HCT116 (cell line): ENCODE results near the gene CACNA1C. TPM values are rescaled to one million over a fixed set of nuclear protein-coding genes. Genes with fewer than 3 reads are reported as not detected.

ENCODE experiments used
- ATAC-seq: fragments of 200-7000 bp; cut with Tn5 transposase; 2 replicates; pipeline ENCODE4 v1.9.1; 2020; ENCODE audit warnings: mild to moderate bottlenecking, moderate library complexity
- BruUV-seq: library from RNA; stranded (reverse); fragments of 400-500 nt; replicated peaks from 2 replicates; lab custom pipeline; 2021; lab: Mats Ljungman, UMichigan
- CTCF ChIA-PET: fragments of 300-600 bp; sonication (Branson Sonifier 250); formaldehyde crosslinking; loops from one replicate; lab custom pipeline; 2021; ENCODE audit warnings: antibody characterized with exemption; lab: Charles Lee
- POLR2A ChIA-PET: fragments of 300-600, 350-600 bp; sonication (Branson Sonifier 250); formaldehyde crosslinking; loops from one replicate; lab custom pipeline; 2021; ENCODE audit warnings: antibody characterized with exemption; lab: Charles Lee
- RAD21 ChIA-PET, 2 experiments: fragments of 300-600 bp; sonication (Branson Sonifier 250); formaldehyde crosslinking; loops; one replicate each; lab custom pipeline; 2023; ENCODE audit warnings: low total read pairs in 2 of 2; ENCODE audit not compliant: uncharacterized antibody in 2 of 2, unreplicated experiment in 2 of 2, low non-redundant PET in 1 of 2; lab: Charles Lee
- DNase-seq: peaks from one replicate; pipeline ENCODE4 v3.0.0-alpha.2; 2010; ENCODE audit warnings: low read depth, low spot score
- H2AFZ ChIP-seq: fragments of 200-600 bp; shearing (Covaris generic), sonication (generic); 2 replicates; pipeline ENCODE4 v1.6.1; 2017; ENCODE audit warnings: low read depth, mixed run types, mixed read lengths, antibody characterized with exemption, low read length; ENCODE audit not compliant: poor library complexity, severe bottlenecking
- H3K27ac ChIP-seq: 2 replicates; pipeline ENCODE4 v1.5.1; 2012; ENCODE audit warnings: low read depth, low read length
- H3K27me3 ChIP-seq: fragments of 200-600 bp; sonication (generic); 2 replicates; pipeline ENCODE4 v1.6.1; 2016; ENCODE audit warnings: mixed run types, low read length, mixed read lengths; ENCODE audit not compliant: insufficient read depth
- H3K36me3 ChIP-seq, 2 experiments: fragments of 200-500 bp in 1 of 2; fragments of 200-600 bp in 1 of 2; sonication (Bioruptor generic) in 1 of 2; sonication (generic) in 1 of 2; 2 replicates each; pipeline versions ENCODE4 v1.5.1 to v1.6.1; 2014 to 2016; ENCODE audit warnings: low read length in 2 of 2, inconsistent platforms in 1 of 2, mixed read lengths in 1 of 2, mixed run types in 1 of 2; ENCODE audit not compliant: insufficient read depth in 2 of 2, control insufficient read depth in 1 of 2
- H3K4me1 ChIP-seq, 2 experiments: fragments of 200-600 bp in 1 of 2; sonication (generic) in 1 of 2; 2 replicates each; pipeline versions ENCODE4 v1.5.1 to v1.6.1; 2012 to 2017; ENCODE audit warnings: low read length in 2 of 2, inconsistent platforms in 1 of 2, mild to moderate bottlenecking in 1 of 2, mixed read lengths in 1 of 2, mixed run types in 1 of 2, moderate library complexity in 1 of 2; ENCODE audit not compliant: insufficient read depth in 2 of 2, control insufficient read depth in 1 of 2
- H3K4me2 ChIP-seq: fragments of 200-600 bp; sonication (generic); 2 replicates; pipeline ENCODE4 v1.6.1; 2017; ENCODE audit warnings: mixed run types, low read length, mixed read lengths
- H3K4me3 ChIP-seq, 2 experiments: fragments of 200-600 bp in 1 of 2; sonication (generic) in 1 of 2; replicated peaks in 1 of 2; 2 replicates each; pipeline ENCODE4 v1.5.1; 2011 to 2016; ENCODE audit warnings: low read length in 2 of 2, control low read depth in 1 of 2, low read depth in 1 of 2, mild to moderate bottlenecking in 1 of 2, mixed read lengths in 1 of 2, mixed run types in 1 of 2
- H3K79me2 ChIP-seq: fragments of 200-600 bp; sonication (generic); 2 replicates; pipeline ENCODE4 v1.6.1; 2017; ENCODE audit warnings: mild to moderate bottlenecking, mixed run types, low read length, moderate library complexity, mixed read lengths; ENCODE audit not compliant: insufficient read depth
- H3K9ac ChIP-seq: fragments of 200-600 bp; sonication (generic); 2 replicates; pipeline ENCODE4 v1.6.1; 2016; ENCODE audit warnings: low read length, mixed read lengths
- H3K9me2 ChIP-seq: fragments of 200-600 bp; sonication (generic), shearing (Covaris generic); 2 replicates; pipeline ENCODE4 v1.6.1; 2017; ENCODE audit warnings: mixed run types, mild to moderate bottlenecking, moderate library complexity; ENCODE audit not compliant: insufficient read depth
- H3K9me3 ChIP-seq, 2 experiments: fragments of 200-500 bp in 1 of 2; fragments of 200-600 bp in 1 of 2; sonication (Bioruptor generic) in 1 of 2; sonication (generic) in 1 of 2; 2 replicates each; pipeline ENCODE4 v1.6.1; 2014 to 2017; ENCODE audit warnings: low read length in 2 of 2, mixed read lengths in 2 of 2, inconsistent platforms in 1 of 2, low read depth in 1 of 2, mild to moderate bottlenecking in 1 of 2, mixed run types in 1 of 2, moderate library complexity in 1 of 2; ENCODE audit not compliant: control insufficient read depth in 1 of 2, insufficient read depth in 1 of 2
- H4K20me1 ChIP-seq: fragments of 200-600 bp; sonication (generic), shearing (Covaris generic); 2 replicates; pipeline ENCODE4 v1.6.1; 2017; ENCODE audit warnings: mixed run types, mild to moderate bottlenecking, moderate library complexity; ENCODE audit not compliant: insufficient read depth
- CEBPB ChIP-seq: IDR thresholded peaks from 2 replicates; pipeline ENCODE4 v1.6.1; 2012; ENCODE audit warnings: low read depth
- EGR1 ChIP-seq: IDR thresholded peaks from 2 replicates; pipeline ENCODE4 v1.6.1; 2012; ENCODE audit warnings: low read depth
- ELF1 ChIP-seq: IDR thresholded peaks from 2 replicates; pipeline ENCODE4 v1.6.1; 2012; ENCODE audit warnings: low read depth, borderline replicate concordance
- EZH2 ChIP-seq: fragments of 200-600 bp; sonication (generic); IDR thresholded peaks from 2 replicates; pipeline ENCODE4 v1.6.1; 2017; ENCODE audit warnings: antibody characterized with exemption, mixed run types
- FOSL1 ChIP-seq: IDR thresholded peaks from 2 replicates; pipeline ENCODE4 v1.6.1; 2012; ENCODE audit warnings: low read depth
- POLR2AphosphoS5 ChIP-seq: IDR thresholded peaks from 2 replicates; pipeline ENCODE4 v1.6.1; 2011; ENCODE audit warnings: mild to moderate bottlenecking, low read depth, low read length, moderate library complexity
- RAD21 ChIP-seq: IDR thresholded peaks from 2 replicates; pipeline ENCODE4 v1.6.1; 2012; ENCODE audit warnings: low read depth, mild to moderate bottlenecking
- SIN3A ChIP-seq: IDR thresholded peaks from 2 replicates; pipeline ENCODE4 v1.6.1; 2012; ENCODE audit warnings: low read depth
- SRF ChIP-seq: IDR thresholded peaks from 2 replicates; pipeline ENCODE4 v1.6.1; 2012; ENCODE audit warnings: low read depth
- TCF7L2 ChIP-seq: IDR thresholded peaks from 2 replicates; pipeline ENCODE4 v1.7.0; 2011; ENCODE audit warnings: borderline replicate concordance, inconsistent platforms; ENCODE audit not compliant: insufficient read depth, insufficient read length; ENCODE audit errors: extremely low read depth
- YY1 ChIP-seq: IDR thresholded peaks from 2 replicates; pipeline ENCODE4 v1.6.1; 2011; ENCODE audit warnings: low read length, low read depth, moderate library complexity, mild to moderate bottlenecking; ENCODE audit not compliant: insufficient replicate concordance; ENCODE audit errors: extremely low read depth
- ZFX ChIP-seq: fragments of 450-650 bp; IDR thresholded peaks from 2 replicates; pipeline ENCODE4 v1.6.1; 2017
- ZNF274 ChIP-seq: fragments of 200-500 bp; sonication (Bioruptor generic); IDR thresholded peaks from 2 replicates; pipeline ENCODE4 v1.6.1; 2014; ENCODE audit warnings: mild to moderate bottlenecking, low read depth, low read length, inconsistent platforms
- intact Hi-C: fragments of 100-400 bp; cut with micrococcal nuclease; formaldehyde crosslinking; loops from 2 replicates; pipeline ENCODE4 v1.10.0; 2022
- total RNA-seq: library from RNA; stranded (reverse); gene quantifications from one replicate; pipeline ENCODE4 v1.2.1, GENCODE V29; 2021; ENCODE audit not compliant: unreplicated experiment
- TF ChIP-seq, protein P1 (sequence below): IDR thresholded peaks from 2 replicates; pipeline ENCODE4 v1.6.1; 2012
- TF ChIP-seq, protein P2 (sequence below), 3 experiments: fragments of 200-600 bp in 1 of 3; sonication (generic) in 1 of 3; IDR thresholded peaks in 2 of 3; conservative IDR thresholded peaks in 1 of 3; 2 replicates each; pipeline ENCODE4 v1.5.1; 2012 to 2017; ENCODE audit warnings: low read depth in 2 of 3, low read length in 2 of 3, antibody characterized with exemption in 1 of 3, borderline replicate concordance in 1 of 3, control low read depth in 1 of 3, mild to moderate bottlenecking in 1 of 3, mixed read lengths in 1 of 3, mixed run types in 1 of 3, moderate library complexity in 1 of 3; ENCODE audit not compliant: insufficient read depth in 1 of 3
- TF ChIP-seq, protein P3 (sequence below): IDR thresholded peaks from 2 replicates; pipeline ENCODE4 v1.6.1; 2011; ENCODE audit warnings: mild to moderate bottlenecking, low read length, moderate library complexity; ENCODE audit not compliant: insufficient replicate concordance; ENCODE audit errors: extremely low read depth
- TF ChIP-seq, protein P4 (sequence below): IDR thresholded peaks from 2 replicates; pipeline ENCODE4 v1.6.1; 2012

CACNA1C gene
- total RNA-seq, 1 experiment from 2014 or later: 0.05 TPM

DNA sequence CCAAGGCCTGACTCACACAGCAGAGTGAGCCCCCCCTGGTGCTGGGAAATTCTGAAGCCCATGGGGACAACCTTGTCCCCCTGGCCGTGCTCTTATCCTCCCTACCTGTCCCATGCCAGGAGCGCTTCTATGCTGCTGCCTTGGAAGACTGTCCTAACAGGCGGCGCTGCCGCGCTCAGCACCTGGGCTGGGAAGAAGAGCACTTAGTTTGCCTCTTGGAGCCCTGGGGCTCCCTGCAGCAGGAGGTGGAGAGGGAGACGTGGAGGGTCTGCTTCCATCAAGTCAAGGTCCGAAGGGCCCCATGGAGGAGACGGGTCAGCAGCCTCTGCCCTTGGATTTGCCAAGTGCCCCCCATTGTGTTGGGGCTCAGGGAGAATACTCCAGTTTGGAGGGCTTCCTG lies 300.5 kb downstream of the CACNA1C start (continued):
- TF ChIP-seq YY1: no peak
- TF ChIP-seq FOSL1: no peak
- TF ChIP-seq, protein P1, sequence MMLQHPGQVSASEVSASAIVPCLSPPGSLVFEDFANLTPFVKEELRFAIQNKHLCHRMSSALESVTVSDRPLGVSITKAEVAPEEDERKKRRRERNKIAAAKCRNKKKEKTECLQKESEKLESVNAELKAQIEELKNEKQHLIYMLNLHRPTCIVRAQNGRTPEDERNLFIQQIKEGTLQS: no peak
- TF ChIP-seq TCF7L2: no peak
- TF ChIP-seq ZFX: no peak
- TF ChIP-seq CEBPB: no peak
- TF ChIP-seq POLR2AphosphoS5: no peak

DNA sequence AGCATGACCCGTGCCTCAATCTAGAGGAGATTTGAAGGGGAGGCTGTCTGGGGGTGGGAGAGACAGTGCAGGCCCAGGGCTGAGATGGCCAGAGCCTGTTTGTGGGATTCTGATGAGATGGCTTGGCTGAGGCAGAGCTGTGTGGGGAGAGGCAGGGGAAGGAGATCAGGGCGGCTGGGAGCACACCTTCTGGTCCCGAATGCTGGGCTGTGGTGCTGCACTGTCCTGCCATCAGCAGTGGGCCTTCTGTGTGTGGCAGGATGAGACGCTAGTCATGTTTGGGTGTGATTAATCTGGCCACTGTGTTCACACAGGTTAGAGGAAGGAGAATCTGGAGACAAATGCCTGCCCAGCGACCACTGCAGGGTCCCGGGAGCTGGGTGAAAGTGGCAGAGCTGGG lies 300.9 kb downstream of the CACNA1C start:
- no peak for TF ChIP-seq SRF
- TF ChIP-seq, protein P2, sequence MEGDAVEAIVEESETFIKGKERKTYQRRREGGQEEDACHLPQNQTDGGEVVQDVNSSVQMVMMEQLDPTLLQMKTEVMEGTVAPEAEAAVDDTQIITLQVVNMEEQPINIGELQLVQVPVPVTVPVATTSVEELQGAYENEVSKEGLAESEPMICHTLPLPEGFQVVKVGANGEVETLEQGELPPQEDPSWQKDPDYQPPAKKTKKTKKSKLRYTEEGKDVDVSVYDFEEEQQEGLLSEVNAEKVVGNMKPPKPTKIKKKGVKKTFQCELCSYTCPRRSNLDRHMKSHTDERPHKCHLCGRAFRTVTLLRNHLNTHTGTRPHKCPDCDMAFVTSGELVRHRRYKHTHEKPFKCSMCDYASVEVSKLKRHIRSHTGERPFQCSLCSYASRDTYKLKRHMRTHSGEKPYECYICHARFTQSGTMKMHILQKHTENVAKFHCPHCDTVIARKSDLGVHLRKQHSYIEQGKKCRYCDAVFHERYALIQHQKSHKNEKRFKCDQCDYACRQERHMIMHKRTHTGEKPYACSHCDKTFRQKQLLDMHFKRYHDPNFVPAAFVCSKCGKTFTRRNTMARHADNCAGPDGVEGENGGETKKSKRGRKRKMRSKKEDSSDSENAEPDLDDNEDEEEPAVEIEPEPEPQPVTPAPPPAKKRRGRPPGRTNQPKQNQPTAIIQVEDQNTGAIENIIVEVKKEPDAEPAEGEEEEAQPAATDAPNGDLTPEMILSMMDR (IDR thresholded peaks at IDR 0.05 in 2 of 3, conservative IDR thresholded peaks at IDR 0.05 in 1 of 3; ENCODE audit: borderline replicate concordance in 1 of 3, insufficient read depth in 1 of 3, low read depth in 2 of 3, low read length in 2 of 3): no peak
- TF ChIP-seq ZNF274: no peak
- TF ChIP-seq, protein P3, sequence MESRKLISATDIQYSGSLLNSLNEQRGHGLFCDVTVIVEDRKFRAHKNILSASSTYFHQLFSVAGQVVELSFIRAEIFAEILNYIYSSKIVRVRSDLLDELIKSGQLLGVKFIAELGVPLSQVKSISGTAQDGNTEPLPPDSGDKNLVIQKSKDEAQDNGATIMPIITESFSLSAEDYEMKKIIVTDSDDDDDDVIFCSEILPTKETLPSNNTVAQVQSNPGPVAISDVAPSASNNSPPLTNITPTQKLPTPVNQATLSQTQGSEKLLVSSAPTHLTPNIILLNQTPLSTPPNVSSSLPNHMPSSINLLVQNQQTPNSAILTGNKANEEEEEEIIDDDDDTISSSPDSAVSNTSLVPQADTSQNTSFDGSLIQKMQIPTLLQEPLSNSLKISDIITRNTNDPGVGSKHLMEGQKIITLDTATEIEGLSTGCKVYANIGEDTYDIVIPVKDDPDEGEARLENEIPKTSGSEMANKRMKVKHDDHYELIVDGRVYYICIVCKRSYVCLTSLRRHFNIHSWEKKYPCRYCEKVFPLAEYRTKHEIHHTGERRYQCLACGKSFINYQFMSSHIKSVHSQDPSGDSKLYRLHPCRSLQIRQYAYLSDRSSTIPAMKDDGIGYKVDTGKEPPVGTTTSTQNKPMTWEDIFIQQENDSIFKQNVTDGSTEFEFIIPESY: no peak
- no peak for TF ChIP-seq EZH2
- TF ChIP-seq FOSL1: no peak
- TF ChIP-seq, protein P4, sequence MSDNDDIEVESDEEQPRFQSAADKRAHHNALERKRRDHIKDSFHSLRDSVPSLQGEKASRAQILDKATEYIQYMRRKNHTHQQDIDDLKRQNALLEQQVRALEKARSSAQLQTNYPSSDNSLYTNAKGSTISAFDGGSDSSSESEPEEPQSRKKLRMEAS: no peak
- TF ChIP-seq EGR1: no peak
- TF ChIP-seq RAD21: no peak
- TF ChIP-seq SIN3A: no peak
- no peak for TF ChIP-seq TCF7L2
- TF ChIP-seq ELF1: no peak
- Histone ChIP-seq H3K79me2 (no peaks in the 10 kb centered on the region), H3K4me1 (no peaks in the 10 kb centered on the region), H3K9ac (no peak overlapping the region), H3K9me2 (no peaks in the 10 kb centered on the region), H3K4me2 (no peak overlapping the region), H3K27ac (no peak overlapping the region), H4K20me1 (no peaks in the 10 kb centered on the region), H3K4me3 (no peak overlapping the region), H2AFZ (no peak overlapping the region), H3K27me3 (no peaks in the 10 kb centered on the region; the same call in 1 of the 2 replicates), H3K36me3 (no peaks in the 10 kb centered on the region), H3K9me3 (no peaks in the 10 kb centered on the region)
- ChIA-PET RAD21 (no interaction called here), POLR2A (no interaction called here), CTCF (interaction anchor here (0.6 kb wide), 1 partner anchor 1012 kb away, joined by 4 read pairs; no protein-coding TSS in a partner anchor)
- no TSS peak for BruUV-seq
- ATAC-seq: no peak
- DNase-seq: no peak
- intact Hi-C loops: no loop called here
